Mammary epithelial cell (primary cell): ENCODE data around the gene TMEFF2.

Source experiments
- CTCF ChIP-seq, 2 donors: IDR thresholded peaks in 1 of 2; conservative IDR thresholded peaks in 1 of 2; 2 replicates each; pipeline ENCODE4 v1.5.1; 2011 to 2012; ENCODE audit warnings: inconsistent platforms in 2 of 2, low read length in 2 of 2, mild to moderate bottlenecking in 2 of 2, control low read depth in 1 of 2, low read depth in 1 of 2; ENCODE audit not compliant: insufficient read depth in 1 of 2; ENCODE audit errors: extremely low read depth in 1 of 2
- EZH2 ChIP-seq: IDR thresholded peaks from 2 replicates; pipeline ENCODE4 v1.6.1; 2012; ENCODE audit warnings: low read length, inconsistent platforms, borderline replicate concordance

- TF ChIP-seq CTCF (conservative IDR thresholded peaks at IDR 0.05 in 1 of 2, IDR thresholded peaks at IDR 0.05 in 1 of 2; ENCODE audit: extremely low read depth in 1 of 2, insufficient read depth in 1 of 2, low read depth in 1 of 2, low read length in 2 of 2) (no peak), EZH2 (no peak)
Measured at GRCh38 chr2:192004188-192004963, 190.4 kb downstream of the TMEFF2 start.
